Activated naive CD4-positive, alpha-beta T cell treated with Interleukin-2 at 50 U/mL for 16 hours (primary cell): ENCODE measurements around the gene GINS1.

Source experiments
- DNase-seq: peaks from one replicate; pipeline ENCODE4 v3.0.0-alpha.2; 2020

Gene GINS1

DNA sequence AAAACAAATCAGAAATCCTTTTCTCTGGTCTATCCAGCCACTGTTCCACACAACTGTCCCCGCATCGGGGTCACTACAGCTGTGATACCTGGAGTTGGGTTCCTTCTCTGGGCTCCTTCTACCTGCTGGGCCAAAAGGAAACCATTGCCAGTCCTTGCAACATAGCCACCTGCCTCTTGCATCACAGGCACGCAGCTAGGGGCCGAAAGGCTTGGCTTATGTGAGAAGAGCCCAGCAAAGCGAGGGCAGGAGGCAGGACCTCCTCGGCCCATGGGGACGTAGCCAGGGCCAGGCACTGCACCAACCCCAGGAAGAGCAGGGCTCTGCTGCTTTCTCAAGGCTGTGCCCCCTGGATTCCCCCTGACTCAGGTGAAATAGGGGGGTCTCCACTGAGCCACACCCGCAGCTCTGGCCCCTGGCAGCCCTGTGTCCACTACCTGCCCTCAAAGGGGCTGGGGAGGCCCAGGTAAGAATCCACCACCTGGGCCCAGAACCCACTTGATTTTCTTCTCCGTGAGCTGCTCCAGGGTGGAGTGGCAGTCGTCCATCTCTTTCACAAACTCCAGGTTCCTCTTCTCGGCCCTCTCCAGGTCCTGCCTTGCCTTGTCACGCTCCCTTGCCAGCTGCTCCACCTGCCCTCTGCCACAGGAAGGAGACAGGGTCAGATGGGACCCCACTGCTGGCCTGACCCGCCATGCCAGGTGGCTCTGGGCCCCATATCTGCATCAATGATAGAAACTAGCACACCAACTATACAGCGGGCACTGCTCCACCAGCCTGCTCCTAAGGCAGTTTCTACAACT, 88.9 kb downstream of the GINS1 start:
- no peak for DNase-seq

GRCh38 chr20:25496968-25497401, 89.5 kb downstream of the GINS1 start:
- no peak for DNase-seq

DNA sequence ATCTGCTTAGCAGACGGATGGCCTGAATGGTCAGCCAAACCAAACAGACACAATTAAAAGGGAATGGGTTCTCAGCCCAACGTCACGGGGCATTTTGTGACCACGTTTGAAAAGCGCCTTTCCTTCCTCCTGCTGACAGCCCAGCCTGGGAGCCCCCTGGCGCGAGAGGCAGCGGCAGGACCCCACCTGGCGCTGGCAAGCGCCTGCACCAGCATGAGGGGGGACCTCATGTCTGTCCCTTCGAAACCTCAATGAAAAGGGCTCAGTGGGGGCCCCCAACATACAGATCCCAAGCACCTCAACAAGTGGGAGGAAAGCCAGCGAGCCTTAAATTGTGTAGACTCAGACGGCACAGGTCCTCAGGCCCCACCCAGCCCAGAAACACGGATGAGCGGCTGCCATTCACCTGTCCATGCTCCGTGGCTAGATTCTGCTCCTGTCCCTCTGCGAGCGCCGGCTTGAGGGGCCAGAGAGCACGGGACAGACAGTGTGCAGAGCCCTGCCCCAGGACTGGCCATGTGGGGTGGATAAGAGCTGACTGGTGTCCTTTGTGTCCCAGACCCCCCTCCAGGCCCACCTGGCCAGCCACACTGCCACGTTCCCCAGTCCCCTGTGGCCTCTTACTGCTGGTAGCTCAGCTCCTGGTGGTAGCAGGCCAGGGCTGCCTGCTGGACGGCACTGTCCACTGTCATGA, 90.3 kb downstream of the GINS1 start:
- DNase-seq = no peak
